Neuronal stem cell (in vitro differentiated cells): ENCODE data around the gene XYLT1.

Source experiments
- DNase-seq: peaks from one replicate; pipeline ENCODE4 v3.0.0-alpha.2; 2013; ENCODE audit warnings: low spot score
- H2AFZ ChIP-seq: one replicate; pipeline ENCODE4 v1.6.1; 2013; ENCODE audit warnings: mild to moderate bottlenecking, low read length, inconsistent platforms
- H2AK5ac ChIP-seq: 2 replicates; pipeline ENCODE4 v1.6.1; 2013; ENCODE audit warnings: low read depth, mild to moderate bottlenecking, inconsistent platforms, low read length, moderate library complexity, mixed read lengths
- H2BK120ac ChIP-seq: 2 replicates; pipeline ENCODE4 v1.6.1; 2013; ENCODE audit warnings: low read depth, mild to moderate bottlenecking, inconsistent platforms, low read length, moderate library complexity, mixed read lengths
- H2BK12ac ChIP-seq: one replicate; pipeline ENCODE4 v1.6.1; 2013; ENCODE audit warnings: low read length, inconsistent platforms
- H2BK15ac ChIP-seq: 2 replicates; pipeline ENCODE4 v1.6.1; 2013; ENCODE audit warnings: mild to moderate bottlenecking, low read length, inconsistent platforms, mixed read lengths
- H2BK5ac ChIP-seq: one replicate; pipeline ENCODE4 v1.6.1; 2013; ENCODE audit warnings: inconsistent platforms, mild to moderate bottlenecking, low read length, moderate library complexity
- H3K14ac ChIP-seq: one replicate; pipeline ENCODE4 v1.6.1; 2013; ENCODE audit warnings: low read length, inconsistent platforms
- H3K18ac ChIP-seq: 2 replicates; pipeline ENCODE4 v1.6.1; 2013; ENCODE audit warnings: low read length, inconsistent platforms
- H3K23ac ChIP-seq: 2 replicates; pipeline ENCODE4 v1.6.1; 2013; ENCODE audit warnings: low read depth, mild to moderate bottlenecking, mixed read lengths, low read length, inconsistent platforms; ENCODE audit not compliant: poor library complexity
- H3K27ac ChIP-seq: replicated peaks from 3 replicates; pipeline ENCODE4 v1.5.1; 2013; ENCODE audit warnings: low read length, inconsistent platforms
- H3K27me3 ChIP-seq, 3 experiments: 2 replicates each; pipeline ENCODE4 v1.6.1; 2013; ENCODE audit warnings: low read length in 3 of 3, mild to moderate bottlenecking in 2 of 3, inconsistent platforms in 1 of 3, low read depth in 1 of 3, mixed read lengths in 1 of 3, moderate library complexity in 1 of 3; ENCODE audit not compliant: control insufficient read depth in 3 of 3, insufficient read depth in 3 of 3
- H3K36me3 ChIP-seq, 2 donors: replicated peaks in 1 of 2; 2 replicates each; pipeline ENCODE4 v1.6.1; 2013; ENCODE audit warnings: low read length in 2 of 2; ENCODE audit not compliant: control insufficient read depth in 2 of 2, insufficient read depth in 2 of 2
- H3K4ac ChIP-seq: 2 replicates; pipeline ENCODE4 v1.6.1; 2013; ENCODE audit warnings: inconsistent platforms, mild to moderate bottlenecking, low read length, moderate library complexity
- H3K4me1 ChIP-seq, 2 donors: 1 replicate in 1 of 2; 2 replicates in 1 of 2; pipeline ENCODE4 v1.6.1; 2013; ENCODE audit warnings: low read length in 2 of 2, low read depth in 1 of 2; ENCODE audit not compliant: control insufficient read depth in 2 of 2, insufficient read depth in 1 of 2
- H3K4me2 ChIP-seq: one replicate; pipeline ENCODE4 v1.6.1; 2013; ENCODE audit warnings: mild to moderate bottlenecking, low read length, inconsistent platforms; ENCODE audit not compliant: insufficient read depth, poor library complexity, severe bottlenecking
- H3K4me3 ChIP-seq, 2 donors: 2 replicates each; pipeline ENCODE4 v1.5.1; 2013; ENCODE audit warnings: low read length in 2 of 2, mild to moderate bottlenecking in 2 of 2, inconsistent platforms in 1 of 2, moderate library complexity in 1 of 2
- H3K79me1 ChIP-seq: one replicate; pipeline ENCODE4 v1.6.1; 2013; ENCODE audit warnings: low read depth, mild to moderate bottlenecking, inconsistent platforms, low read length, moderate library complexity
- H3K9ac ChIP-seq: one replicate; pipeline ENCODE4 v1.6.1; 2013; ENCODE audit warnings: mild to moderate bottlenecking, low read depth, low read length, inconsistent platforms; ENCODE audit not compliant: poor library complexity
- H3K9me3 ChIP-seq, 2 donors: replicated peaks in 1 of 2; 2 replicates each; pipeline versions ENCODE3 to v1.6.1; 2013; ENCODE audit warnings: low read length in 2 of 2, mild to moderate bottlenecking in 2 of 2, inconsistent platforms in 1 of 2, low read depth in 1 of 2, mixed read lengths in 1 of 2, moderate library complexity in 1 of 2; ENCODE audit not compliant: control insufficient read depth in 2 of 2, insufficient read depth in 1 of 2
- H4K8ac ChIP-seq: one replicate; pipeline ENCODE4 v1.6.1; 2013; ENCODE audit warnings: low read depth, mild to moderate bottlenecking, inconsistent platforms, low read length, moderate library complexity
- H4K91ac ChIP-seq: one replicate; pipeline ENCODE4 v1.6.1; 2013; ENCODE audit warnings: low read length, low read depth, mild to moderate bottlenecking, inconsistent platforms; ENCODE audit not compliant: poor library complexity
- WGBS, 2 donors: extraction: QIAGEN DNeasy Blood & Tissue Kit; methylation state at CpG; one replicate each; pipeline ENCODE4 v1.1.7; 2013; ENCODE audit warnings: missing lambda C conversion rate in 2 of 2, mixed read lengths in 1 of 2; ENCODE audit not compliant: insufficient read length in 2 of 2, insufficient replicate concordance in 1 of 2; ENCODE audit errors: extremely low coverage in 2 of 2; 5-methylcytosine and 5-hydroxymethylcytosine counted together

XYLT1 gene

GRCh38 chr16:17225541-17225940, 245.2 kb downstream of the XYLT1 start:
- Histone ChIP-seq H3K4me3 (no peak overlapping the region), H2BK5ac (no peak overlapping the region), H4K8ac (no peak overlapping the region), H3K18ac (no peak overlapping the region), H2AFZ (no peak overlapping the region), H2AK5ac (no peak overlapping the region), H2BK15ac (no peak overlapping the region), H3K4me2 (no peak overlapping the region), H2BK120ac (no peak overlapping the region), H3K4me1 (peaks cover 8 to 13% of the 10 kb centered on the region in 2 donors), H3K36me3 (peaks cover 0 to 1% of the 10 kb centered on the region in 2 donors), H3K27me3 (no peaks in the 10 kb centered on the region), H3K27ac (no peak overlapping the region), H4K91ac (no peak overlapping the region), H3K23ac (no peak overlapping the region), H3K14ac (no peak overlapping the region), H3K9me3 (no peaks in the 10 kb centered on the region), H3K9ac (no peak overlapping the region), H3K4ac (no peak overlapping the region), H2BK12ac (no peak overlapping the region), H3K79me1 (no peaks in the 10 kb centered on the region)
- no peak for DNase-seq
- no CpG with 5 or more reads among the region's 7 CpGs for WGBS, 2 donors

- H3K4me2 ChIP-seq = no peak overlapping the region
- no peak overlapping the region for H3K27ac ChIP-seq
- no peaks in the 10 kb centered on the region for H3K27me3 ChIP-seq
- H3K14ac ChIP-seq = no peak overlapping the region
- peaks cover 0 to 1% of the 10 kb centered on the region in 2 donors for H3K36me3 ChIP-seq
- H3K9me3 ChIP-seq = no peaks in the 10 kb centered on the region
- H3K9ac ChIP-seq = no peak overlapping the region
- no peaks in the 10 kb centered on the region for H3K79me1 ChIP-seq
- H4K8ac ChIP-seq = no peak overlapping the region
- H2BK5ac ChIP-seq = no peak overlapping the region
- no peak overlapping the region for H2BK120ac ChIP-seq
- no peak overlapping the region for H2BK12ac ChIP-seq
- no peak overlapping the region for H3K4ac ChIP-seq
- H2AK5ac ChIP-seq = no peak overlapping the region
- DNase-seq = no peak
- H3K4me3 ChIP-seq = no peak overlapping the region
- H2BK15ac ChIP-seq = no peak overlapping the region
- no peak overlapping the region for H3K18ac ChIP-seq
- H3K23ac ChIP-seq = no peak overlapping the region
- no CpG with 5 or more reads among the region's 4 CpGs for WGBS, 2 donors
- no peak overlapping the region for H2AFZ ChIP-seq
- no peak overlapping the region for H4K91ac ChIP-seq
- H3K4me1 ChIP-seq = peaks cover 8 to 13% of the 10 kb centered on the region in 2 donors
Observed at GRCh38 chr16:17224879-17225281, 245.9 kb downstream of the XYLT1 start.

GRCh38 chr16:17224350-17224749, 246.4 kb downstream of the XYLT1 start:
- Histone ChIP-seq H2BK120ac (no peak overlapping the region), H3K9me3 (no peaks in the 10 kb centered on the region), H4K8ac (no peak overlapping the region), H2BK5ac (no peak overlapping the region), H2AK5ac (no peak overlapping the region), H3K4ac (no peak overlapping the region), H2BK12ac (no peak overlapping the region), H3K4me1 (peaks cover 8 to 13% of the 10 kb centered on the region in 2 donors), H4K91ac (no peak overlapping the region), H3K9ac (no peak overlapping the region), H3K27ac (no peak overlapping the region), H2AFZ (no peak overlapping the region), H3K14ac (no peak overlapping the region), H3K18ac (no peak overlapping the region), H3K4me3 (no peak overlapping the region), H3K23ac (no peak overlapping the region), H3K36me3 (peaks cover 0 to 1% of the 10 kb centered on the region in 2 donors), H3K27me3 (no peaks in the 10 kb centered on the region), H2BK15ac (no peak overlapping the region), H3K4me2 (no peak overlapping the region), H3K79me1 (no peaks in the 10 kb centered on the region)
- DNase-seq = no peak
- no CpG with 5 or more reads among the region's 5 CpGs for WGBS, 2 donors

- no peak overlapping the region for H2BK15ac ChIP-seq
- H3K9me3 ChIP-seq = no peaks in the 10 kb centered on the region
- no peak overlapping the region for H3K18ac ChIP-seq
- H3K23ac ChIP-seq = no peak overlapping the region
- H2BK12ac ChIP-seq = no peak overlapping the region
- H2BK5ac ChIP-seq = no peak overlapping the region
- peaks cover 8 to 13% of the 10 kb centered on the region in 2 donors for H3K4me1 ChIP-seq
- H3K79me1 ChIP-seq = no peaks in the 10 kb centered on the region
- no peaks in the 10 kb centered on the region for H3K27me3 ChIP-seq
- no peak overlapping the region for H3K4me2 ChIP-seq
- H2BK120ac ChIP-seq = no peak overlapping the region
- no peak overlapping the region for H2AK5ac ChIP-seq
- no peak overlapping the region for H4K8ac ChIP-seq
- WGBS, 2 donors = no CpG with 5 or more reads among the region's 3 CpGs
- H3K36me3 ChIP-seq = peaks cover 0 to 1% of the 10 kb centered on the region in 2 donors
- H3K4me3 ChIP-seq = no peak overlapping the region
- no peak overlapping the region for H3K4ac ChIP-seq
- no peak for DNase-seq
- H3K9ac ChIP-seq = no peak overlapping the region
- no peak overlapping the region for H2AFZ ChIP-seq
- H3K27ac ChIP-seq = no peak overlapping the region
- no peak overlapping the region for H3K14ac ChIP-seq
- no peak overlapping the region for H4K91ac ChIP-seq
Observed at GRCh38 chr16:17223576-17223975, 247.2 kb downstream of the XYLT1 start.
